DMS53 (cell line): Measurements from ENCODE around the gene DCN.

Source experiments
- DNase-seq: peaks from one replicate; lab custom pipeline; 2025; lab: John Stamatoyannopoulos, UW

The DCN gene

GRCh38 chr12:91186156-91186555 is 3.5 kb upstream of the DCN start:
- DNase-seq = no peak

- no peak for DNase-seq
These were observed 2.8 kb upstream of the DCN start for GRCh38 chr12:91185421-91185820.

- DNase-seq = no peak
These were observed 934 bp upstream of the DCN start for GRCh38 chr12:91183551-91183950.

GRCh38 chr12:91180582-91181395 is 1.8 kb downstream of the DCN start:
- no peak for DNase-seq

- no peak for DNase-seq
These were observed 2.6 kb downstream of the DCN start for GRCh38 chr12:91179966-91180561.

- no peak for DNase-seq
These were observed 3.3 kb downstream of the DCN start for GRCh38 chr12:91179315-91179714.

- no peak for DNase-seq
These were observed 3.8 kb downstream of the DCN start for GRCh38 chr12:91178781-91179180.

- DNase-seq = peak; percentile 51
These were observed 4.5 kb downstream of the DCN start for GRCh38 chr12:91178139-91178561.

- no peak for DNase-seq
These were observed 5.2 kb downstream of the DCN start for GRCh38 chr12:91177381-91177780.

GRCh38 chr12:91176915-91177314 is 5.7 kb downstream of the DCN start:
- DNase-seq = no peak

GRCh38 chr12:91176358-91176757 is 6.3 kb downstream of the DCN start:
- no peak for DNase-seq

GRCh38 chr12:91173124-91173523 is 9.5 kb downstream of the DCN start:
- no peak for DNase-seq

- no peak for DNase-seq
These were observed 10.5 kb downstream of the DCN start for GRCh38 chr12:91172096-91172495.

GRCh38 chr12:91171476-91171875 is 11.1 kb downstream of the DCN start:
- DNase-seq = peak; percentile 12

- no peak for DNase-seq
These were observed 19.5 kb downstream of the DCN start for GRCh38 chr12:91163116-91163515.

- DNase-seq = no peak
These were observed 21.6 kb downstream of the DCN start for GRCh38 chr12:91161009-91161408.

- no peak for DNase-seq
These were observed 26.6 kb downstream of the DCN start for GRCh38 chr12:91155990-91156389.

- DNase-seq = no peak
These were observed 28.5 kb downstream of the DCN start for GRCh38 chr12:91154131-91154530.

- DNase-seq = no peak
These were observed 38.6 kb downstream of the DCN start for GRCh38 chr12:91144053-91144452.

- DNase-seq = no peak
These were observed 39.4 kb downstream of the DCN start for GRCh38 chr12:91143206-91143605.

- no peak for DNase-seq
These were observed 40.4 kb downstream of the DCN start for GRCh38 chr12:91142221-91142631.

- DNase-seq = no peak
These were observed 42.3 kb downstream of the DCN start for GRCh38 chr12:91140026-91140931.

GRCh38 chr12:91139286-91139685 is 43.3 kb downstream of the DCN start:
- no peak for DNase-seq
